SU-DHL-6 (cell line): Measurements from ENCODE around the gene SMAP2.

Experiments
- H2AFZ ChIP-seq: fragments of 200-600 bp; sonication (generic); 2 replicates; pipeline ENCODE4 v1.6.1; 2014; ENCODE audit warnings: low read depth, mild to moderate bottlenecking, moderate library complexity, mixed read lengths, antibody characterized with exemption, low read length; ENCODE audit not compliant: severe bottlenecking
- H3F3A ChIP-seq: fragments of 200-600 bp; shearing (Covaris generic); 2 replicates; pipeline ENCODE4 v1.6.0; 2016; ENCODE audit warnings: antibody characterized with exemption, mild to moderate bottlenecking; ENCODE audit not compliant: insufficient read depth
- H3K27ac ChIP-seq: fragments of 200-600 bp; sonication (generic); 2 replicates; pipeline ENCODE4 v1.5.1; 2016; ENCODE audit warnings: low read depth, mild to moderate bottlenecking, low read length, moderate library complexity, mixed read lengths
- H3K27me3 ChIP-seq: fragments of 200-600 bp; sonication (generic), shearing (Covaris generic); 2 replicates; pipeline ENCODE4 v1.6.0; 2014; ENCODE audit warnings: mild to moderate bottlenecking, low read length
- H3K36me3 ChIP-seq: fragments of 200-600 bp; sonication (generic); 2 replicates; pipeline ENCODE4 v1.6.1; 2014; ENCODE audit warnings: mild to moderate bottlenecking, low read length, mixed read lengths
- H3K4me2 ChIP-seq: fragments of 300-600, 200-600 bp; shearing (Covaris generic), sonication (generic); 2 replicates; pipeline ENCODE4 v1.6.0; 2014; ENCODE audit warnings: low read length, low read depth, mild to moderate bottlenecking; ENCODE audit not compliant: poor library complexity, severe bottlenecking
- H3K4me3 ChIP-seq: fragments of 200-600 bp; sonication (generic); 2 replicates; pipeline ENCODE4 v1.5.1; 2014; ENCODE audit warnings: antibody characterized with exemption, low read length, mild to moderate bottlenecking, mixed read lengths; ENCODE audit not compliant: insufficient read depth, poor library complexity, severe bottlenecking
- H3K79me2 ChIP-seq: fragments of 200-600 bp; sonication (generic); 2 replicates; pipeline ENCODE4 v1.6.1; 2014; ENCODE audit warnings: mild to moderate bottlenecking, low read length, moderate library complexity; ENCODE audit not compliant: insufficient read depth
- H3K9ac ChIP-seq: fragments of 200-600 bp; sonication (generic); 2 replicates; pipeline ENCODE4 v1.7.0; 2014; ENCODE audit warnings: mild to moderate bottlenecking, low read length
- H3K9me2 ChIP-seq: fragments of 200-600 bp; sonication (generic); replicated peaks from 2 replicates; pipeline ENCODE4 v1.6.1; 2014; ENCODE audit warnings: low read length; ENCODE audit not compliant: insufficient read depth
- H3K9me3 ChIP-seq: fragments of 200-600 bp; sonication (generic); 2 replicates; pipeline ENCODE4 v1.6.1; 2014; ENCODE audit warnings: low read length, mixed read lengths; ENCODE audit not compliant: insufficient read depth
- H4K20me1 ChIP-seq: fragments of 200-600 bp; sonication (generic); 2 replicates; pipeline ENCODE4 v1.6.1; 2014; ENCODE audit warnings: low read depth, mild to moderate bottlenecking, antibody characterized with exemption, low read length, moderate library complexity, mixed read lengths
- CTCF ChIP-seq: fragments of 200-600 bp; sonication (generic); IDR thresholded peaks from one replicate; pipeline ENCODE4 v1.5.1; 2017; ENCODE audit warnings: antibody characterized with exemption, mild to moderate bottlenecking, low read length, moderate library complexity; ENCODE audit not compliant: insufficient read depth, poor library complexity, severe bottlenecking
- EZH2phosphoT487 ChIP-seq: fragments of 200-600 bp; sonication (generic), shearing (Covaris generic); conservative IDR thresholded peaks from 2 replicates; pipeline ENCODE4 v1.6.1; 2018; ENCODE audit warnings: mild to moderate bottlenecking, antibody characterized with exemption, low read length, moderate library complexity, mixed read lengths

The SMAP2 gene

GRCh38 chr1:40450495-40451237 lies 77.1 kb downstream of the SMAP2 start:
- peak overlapping the region; percentile 97 for H2AFZ ChIP-seq

GRCh38 chr1:40451238-40451585 lies 77.7 kb downstream of the SMAP2 start:
- peak overlapping the region; percentile 97 for H2AFZ ChIP-seq
- H3K79me2 ChIP-seq = peaks cover 14% of the 10 kb centered on the region; the same call in 1 of the 2 replicates
- TF ChIP-seq CTCF (no peak), EZH2phosphoT487 (no peak)
- H3K9me3 ChIP-seq = peaks cover 13% of the 10 kb centered on the region; the same call in 1 of the 2 replicates
- H3K9me2 ChIP-seq = no peaks in the 10 kb centered on the region
- no peaks in the 10 kb centered on the region; the same call in 1 of the 2 replicates for H3F3A ChIP-seq
- no peaks in the 10 kb centered on the region for H4K20me1 ChIP-seq
- peak overlapping the region; percentile 74 for H3K9ac ChIP-seq
- peak overlapping the region; percentile 79 for H3K27ac ChIP-seq
- H3K4me2 ChIP-seq = peak overlapping the region; percentile 81
- H3K36me3 ChIP-seq = peaks cover 21% of the 10 kb centered on the region
- H3K27me3 ChIP-seq = no peaks in the 10 kb centered on the region
- peak overlapping the region; percentile 68 for H3K4me3 ChIP-seq

More at GRCh38 chr1:40450495-40451237, 77.1 kb downstream of the SMAP2 start:
- H3K9ac ChIP-seq = peak overlapping the region; percentile 74
- peak overlapping the region; percentile 68 for H3K4me3 ChIP-seq
- peaks cover 18% of the 10 kb centered on the region for H3K36me3 ChIP-seq
- H4K20me1 ChIP-seq = no peaks in the 10 kb centered on the region
- peaks cover 18% of the 10 kb centered on the region; the same call in 1 of the 2 replicates for H3K9me3 ChIP-seq
- H3K4me2 ChIP-seq = peak overlapping the region; percentile 81
- no peaks in the 10 kb centered on the region; the same call in 1 of the 2 replicates for H3F3A ChIP-seq
- peaks cover 14% of the 10 kb centered on the region; the same call in 1 of the 2 replicates for H3K79me2 ChIP-seq
- no peaks in the 10 kb centered on the region for H3K27me3 ChIP-seq
- no peaks in the 10 kb centered on the region for H3K9me2 ChIP-seq
- TF ChIP-seq CTCF (no peak), EZH2phosphoT487 (no peak)
- H3K27ac ChIP-seq = peak overlapping the region; percentile 79

- Histone ChIP-seq H3K27me3 (no peaks in the 10 kb centered on the region), H3K9ac (no peak overlapping the region), H3K9me3 (peaks cover 47% of the 10 kb centered on the region; the same call in 1 of the 2 replicates), H3K27ac (no peak overlapping the region), H4K20me1 (no peaks in the 10 kb centered on the region), H3K9me2 (no peaks in the 10 kb centered on the region), H3K36me3 (peaks cover 57% of the 10 kb centered on the region), H3F3A (no peaks in the 10 kb centered on the region; the same call in 1 of the 2 replicates), H2AFZ (no peak overlapping the region), H3K4me2 (no peak overlapping the region), H3K79me2 (peaks cover 14% of the 10 kb centered on the region; the same call in 1 of the 2 replicates), H3K4me3 (no peak overlapping the region)
- TF ChIP-seq CTCF (no peak), EZH2phosphoT487 (no peak)
Measured at GRCh38 chr1:40454873-40455272, 81.3 kb downstream of the SMAP2 start.
